ENCODE data around the gene FRMPD3.
"Not testable (repeated sequence)": the region's sequence is repeated elsewhere in the genome, so short reads cannot be mapped to it uniquely, and the experiment has no call there.

The FRMPD3 gene

GRCh38 chrX:107448998-107449835 is at the start of gene FRMPD3:
Gene FRMPD3, plus strand, starts transcription at chrX:107449652. Its CDS starts 76,937 bp downstream, at chrX:107526589.
- no peak for DNase-seq (ENCODE audit: low read depth)

- no peak for DNase-seq (ENCODE audit: low read depth)
Measured at GRCh38 chrX:107420571-107420970, 28.9 kb upstream of the FRMPD3 start.

- DNase-seq (ENCODE audit: low read depth): no peak
Measured at GRCh38 chrX:107421337-107421861, 28.1 kb upstream of the FRMPD3 start.

- no peak for DNase-seq (ENCODE audit: low read depth)
Measured at GRCh38 chrX:107429090-107429489, 20.4 kb upstream of the FRMPD3 start.

- no peak for DNase-seq (ENCODE audit: low read depth)
Measured at GRCh38 chrX:107440187-107440586, 9.3 kb upstream of the FRMPD3 start.

GRCh38 chrX:107440692-107441091 is 8.8 kb upstream of the FRMPD3 start:
- no peak for DNase-seq (ENCODE audit: low read depth)

GRCh38 chrX:107442914-107443527 is 6.4 kb upstream of the FRMPD3 start:
- no peak for DNase-seq (ENCODE audit: low read depth)

GRCh38 chrX:107445146-107445545 is 4.3 kb upstream of the FRMPD3 start:
- DNase-seq (ENCODE audit: low read depth): no peak

- DNase-seq (ENCODE audit: low read depth): no peak
Measured at GRCh38 chrX:107445631-107446030, 3.8 kb upstream of the FRMPD3 start.

GRCh38 chrX:107447642-107448041 is 1.8 kb upstream of the FRMPD3 start:
- no peak for DNase-seq (ENCODE audit: low read depth)

GRCh38 chrX:107448625-107448997 is 841 bp upstream of the FRMPD3 start:
- DNase-seq (ENCODE audit: low read depth): no peak

- DNase-seq (ENCODE audit: low read depth): no peak
Measured at GRCh38 chrX:107450823-107451509, 1.5 kb downstream of the FRMPD3 start.

GRCh38 chrX:107451731-107452130 is 2.3 kb downstream of the FRMPD3 start:
- DNase-seq (ENCODE audit: low read depth): no peak

- no peak for DNase-seq (ENCODE audit: low read depth)
Measured at GRCh38 chrX:107452581-107452980, 3.1 kb downstream of the FRMPD3 start.

GRCh38 chrX:107454302-107454701 is 4.8 kb downstream of the FRMPD3 start:
- DNase-seq (ENCODE audit: low read depth): no peak

GRCh38 chrX:107457289-107457688 is 7.8 kb downstream of the FRMPD3 start:
- no peak for DNase-seq (ENCODE audit: low read depth)

GRCh38 chrX:107465932-107466620 is 16.6 kb downstream of the FRMPD3 start:
- no peak for DNase-seq (ENCODE audit: low read depth)

- no peak for DNase-seq (ENCODE audit: low read depth)
Measured at GRCh38 chrX:107467271-107467670, 17.8 kb downstream of the FRMPD3 start.

GRCh38 chrX:107470198-107470597 is 20.7 kb downstream of the FRMPD3 start:
- no peak for DNase-seq (ENCODE audit: low read depth)

- DNase-seq (ENCODE audit: low read depth): no peak
Measured at GRCh38 chrX:107470971-107471370, 21.5 kb downstream of the FRMPD3 start.

GRCh38 chrX:107471420-107471819 is 22.0 kb downstream of the FRMPD3 start:
- DNase-seq (ENCODE audit: low read depth): not testable (repeated sequence)

- DNase-seq (ENCODE audit: low read depth): no peak
Measured at GRCh38 chrX:107477406-107477805, 28.0 kb downstream of the FRMPD3 start.

Data from CMK (cell line).